Neural crest cell (in vitro differentiated cells): ENCODE results near the gene MIX23. TPM values are rescaled to one million over a fixed set of nuclear protein-coding genes. Genes with fewer than 3 reads are reported as not detected.
A peak's percentile ranks its signal among the peaks of the same experiment; 100 is the strongest.

Experiments used
- DNase-seq: peaks from one replicate; pipeline ENCODE4 v3.0.0; 2021; ENCODE audit warnings: low read depth, mixed read lengths, low spot score
- H3K27ac Mint-ChIP-seq: one replicate; pipeline ENCODE4 v1.8.0; 2021; ENCODE audit warnings: mild to moderate bottlenecking, mixed read lengths; ENCODE audit not compliant: unreplicated experiment
- H3K27me3 Mint-ChIP-seq: 2 replicates; pipeline ENCODE4 v1.8.0; 2021; ENCODE audit warnings: low read depth, mild to moderate bottlenecking, mixed read lengths
- H3K36me3 Mint-ChIP-seq: 2 replicates; pipeline ENCODE4 v1.8.0; 2021; ENCODE audit warnings: low read depth, mild to moderate bottlenecking, mixed read lengths
- H3K4me1 Mint-ChIP-seq: 2 replicates; pipeline ENCODE4 v1.8.0; 2021; ENCODE audit warnings: mixed read lengths
- H3K4me3 Mint-ChIP-seq: one replicate; pipeline ENCODE4 v1.8.0; 2021; ENCODE audit warnings: mild to moderate bottlenecking, mixed read lengths
- H3K9me3 Mint-ChIP-seq: 2 replicates; pipeline ENCODE4 v1.8.0; 2021; ENCODE audit warnings: mixed read lengths
- total RNA-seq: library from RNA; stranded (reverse); gene quantifications from 2 replicates; pipeline ENCODE4 v1.2.1, GENCODE V29; 2021
- TF ChIP-seq, protein P1 (sequence below): fragments of 200-600 bp; sonication (generic); conservative IDR thresholded peaks from 2 replicates; pipeline ENCODE4 v1.5.0; 2021; ENCODE audit warnings: antibody characterized with exemption, mild to moderate bottlenecking

MIX23 gene
- total RNA-seq, 1 donor from 2014 or later, result 52.5 TPM

DNA sequence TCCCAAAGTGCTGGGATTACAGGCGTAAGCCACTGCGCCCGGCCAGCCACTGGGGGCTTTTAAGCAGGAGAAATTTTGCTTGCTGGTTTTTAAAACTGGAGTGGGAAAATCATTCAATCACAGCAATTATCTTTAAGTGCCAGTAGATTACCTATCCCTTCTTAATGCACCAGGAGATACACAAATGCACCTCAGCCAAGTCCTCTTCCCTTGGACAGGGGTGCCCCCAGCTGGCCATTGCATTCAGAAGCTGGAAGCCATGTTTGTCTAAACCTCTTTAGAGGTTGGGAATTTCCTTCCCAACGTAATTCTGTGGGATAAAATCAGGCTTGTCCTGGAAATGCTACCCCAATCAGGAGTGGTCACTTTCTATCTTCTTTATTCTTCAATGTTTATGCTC, 26.6 kb downstream of the MIX23 start:
- Mint-ChIP-seq H3K27me3 (no peaks in the 10 kb centered on the region), H3K9me3 (no peaks in the 10 kb centered on the region), H3K36me3 (peaks cover 2% of the 10 kb centered on the region), H3K4me3 (no peak overlapping the region), H3K27ac (no peak overlapping the region), H3K4me1 (no peaks in the 10 kb centered on the region)
- TF ChIP-seq, protein P1, sequence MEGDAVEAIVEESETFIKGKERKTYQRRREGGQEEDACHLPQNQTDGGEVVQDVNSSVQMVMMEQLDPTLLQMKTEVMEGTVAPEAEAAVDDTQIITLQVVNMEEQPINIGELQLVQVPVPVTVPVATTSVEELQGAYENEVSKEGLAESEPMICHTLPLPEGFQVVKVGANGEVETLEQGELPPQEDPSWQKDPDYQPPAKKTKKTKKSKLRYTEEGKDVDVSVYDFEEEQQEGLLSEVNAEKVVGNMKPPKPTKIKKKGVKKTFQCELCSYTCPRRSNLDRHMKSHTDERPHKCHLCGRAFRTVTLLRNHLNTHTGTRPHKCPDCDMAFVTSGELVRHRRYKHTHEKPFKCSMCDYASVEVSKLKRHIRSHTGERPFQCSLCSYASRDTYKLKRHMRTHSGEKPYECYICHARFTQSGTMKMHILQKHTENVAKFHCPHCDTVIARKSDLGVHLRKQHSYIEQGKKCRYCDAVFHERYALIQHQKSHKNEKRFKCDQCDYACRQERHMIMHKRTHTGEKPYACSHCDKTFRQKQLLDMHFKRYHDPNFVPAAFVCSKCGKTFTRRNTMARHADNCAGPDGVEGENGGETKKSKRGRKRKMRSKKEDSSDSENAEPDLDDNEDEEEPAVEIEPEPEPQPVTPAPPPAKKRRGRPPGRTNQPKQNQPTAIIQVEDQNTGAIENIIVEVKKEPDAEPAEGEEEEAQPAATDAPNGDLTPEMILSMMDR, result peak; percentile 54
- no peak for DNase-seq

DNA sequence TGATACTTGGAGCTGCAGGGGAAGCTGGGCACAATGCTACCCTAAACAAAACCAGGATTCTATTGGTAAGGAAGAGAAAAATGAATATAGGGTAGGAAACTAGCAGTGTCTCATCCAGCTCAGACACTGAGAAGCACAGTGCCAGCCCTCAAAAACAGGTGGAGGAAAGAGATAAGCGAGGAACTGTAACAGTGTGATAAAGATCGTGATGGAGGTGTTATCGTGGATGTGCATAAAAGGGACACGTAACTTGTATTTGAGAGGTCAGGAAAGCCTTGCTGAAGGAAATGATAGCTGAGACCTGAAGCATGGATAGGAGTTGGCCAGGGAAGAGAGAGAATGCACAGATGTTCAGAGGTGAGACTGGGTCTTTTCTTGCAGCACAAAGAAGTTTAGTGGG, 27.4 kb downstream of the MIX23 start:
- Mint-ChIP-seq H3K27me3 (no peaks in the 10 kb centered on the region), H3K36me3 (peaks cover 2% of the 10 kb centered on the region), H3K4me1 (no peaks in the 10 kb centered on the region), H3K27ac (peak overlapping the region; percentile 4), H3K9me3 (no peaks in the 10 kb centered on the region), H3K4me3 (no peak overlapping the region)
- TF ChIP-seq, protein P1, result no peak
- no peak for DNase-seq

DNA sequence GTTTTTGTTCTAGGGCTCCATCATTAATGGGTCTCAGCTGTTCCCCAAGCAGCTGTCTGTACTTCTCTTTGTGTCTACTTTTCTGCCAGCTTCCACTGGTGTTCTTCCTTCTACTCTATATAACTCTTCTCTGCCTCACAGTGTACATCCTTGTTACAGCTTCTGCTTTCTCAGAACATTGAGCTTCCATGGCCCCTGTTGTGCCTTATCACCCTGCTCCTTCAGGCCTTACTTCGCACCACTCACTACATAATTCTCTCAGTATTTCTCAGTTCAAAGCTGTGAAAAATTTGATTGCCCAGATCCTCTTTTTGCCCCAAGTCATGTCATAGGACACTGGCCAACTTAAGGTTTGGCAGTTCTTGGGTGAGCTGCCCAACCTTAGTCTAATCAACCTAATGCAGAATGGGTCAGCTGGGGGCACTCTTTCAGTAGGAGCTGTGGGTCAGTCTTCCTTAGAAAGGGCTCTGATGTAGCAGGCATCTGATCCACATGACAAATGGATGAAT, 29.1 kb downstream of the MIX23 start:
- no peak overlapping the region for H3K4me3 Mint-ChIP-seq
- TF ChIP-seq, protein P1, result no peak
- no peak overlapping the region for H3K27ac Mint-ChIP-seq
- no peaks in the 10 kb centered on the region for H3K9me3 Mint-ChIP-seq
- no peak for DNase-seq
- H3K4me1 Mint-ChIP-seq, result no peaks in the 10 kb centered on the region
- no peaks in the 10 kb centered on the region for H3K27me3 Mint-ChIP-seq
- peaks cover 2% of the 10 kb centered on the region for H3K36me3 Mint-ChIP-seq

DNA sequence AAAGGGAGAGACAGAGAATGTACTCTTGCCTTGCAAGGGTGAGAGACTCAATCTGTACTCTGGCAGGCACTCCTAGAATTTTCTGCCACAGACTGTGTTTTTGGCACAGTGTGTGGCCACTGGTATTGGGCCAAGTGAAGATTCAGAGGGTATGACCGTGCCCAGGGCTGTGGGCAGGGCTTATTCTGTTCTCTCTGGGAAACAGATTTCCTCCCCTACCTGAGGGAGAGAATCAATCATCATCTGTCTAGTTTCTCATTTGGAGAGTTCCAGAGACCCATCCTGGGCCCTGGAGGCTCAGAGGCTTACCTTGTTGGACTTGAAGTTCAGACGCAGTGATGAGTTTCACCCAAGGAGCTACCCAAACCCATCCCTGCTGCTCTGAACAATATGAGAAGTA, 29.8 kb downstream of the MIX23 start:
- Mint-ChIP-seq H3K27me3 (no peaks in the 10 kb centered on the region), H3K4me3 (no peak overlapping the region), H3K4me1 (no peaks in the 10 kb centered on the region), H3K9me3 (no peaks in the 10 kb centered on the region), H3K27ac (no peak overlapping the region), H3K36me3 (no peaks in the 10 kb centered on the region)
- DNase-seq, result no peak
- TF ChIP-seq, protein P1, result no peak

DNA sequence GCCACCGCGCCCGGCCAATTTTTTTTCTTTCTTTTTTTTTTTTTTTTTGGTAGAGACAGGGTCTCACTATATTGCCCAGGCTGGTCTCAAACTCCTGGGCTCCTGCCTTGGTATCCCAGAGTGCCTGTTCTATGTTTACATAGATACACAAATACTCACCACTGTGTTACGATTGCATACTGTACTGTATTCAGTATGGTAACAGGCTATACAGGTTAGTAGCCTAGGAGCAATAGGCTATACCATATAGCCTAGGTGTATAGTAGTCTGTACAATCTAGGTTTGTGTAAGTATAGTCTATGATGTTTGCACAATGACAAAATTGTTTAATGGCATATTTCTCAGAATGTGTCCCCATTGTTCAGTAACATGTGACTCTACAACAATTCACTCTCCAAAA, 31.4 kb downstream of the MIX23 start:
- TF ChIP-seq, protein P1, result no peak
- H3K27me3 Mint-ChIP-seq, result no peaks in the 10 kb centered on the region
- no peaks in the 10 kb centered on the region for H3K4me1 Mint-ChIP-seq
- DNase-seq, result no peak
- no peak overlapping the region for H3K4me3 Mint-ChIP-seq
- H3K27ac Mint-ChIP-seq, result no peak overlapping the region
- H3K9me3 Mint-ChIP-seq, result peaks cover 6% of the 10 kb centered on the region
- H3K36me3 Mint-ChIP-seq, result no peaks in the 10 kb centered on the region
